CD4-positive, alpha-beta T cell (primary cell): ENCODE results near the gene DRG2. TPM values are rescaled to one million over a fixed set of nuclear protein-coding genes. Genes with fewer than 3 reads are reported as not detected.

Experiments
- ATAC-seq: fragments of 200-7000 bp; cut with Tn5 transposase; one replicate; pipeline ENCODE4 v1.10.0; 2022; ENCODE audit warnings: mild to moderate bottlenecking; ENCODE audit not compliant: poor library complexity
- CTCF ChIA-PET: fragments of 350-600 bp; sonication (Branson Sonifier 250); formaldehyde crosslinking; loops from one replicate; lab custom pipeline; 2021; ENCODE audit warnings: antibody characterized with exemption, inconsistent platforms; lab: Charles Lee
- POLR2A ChIA-PET: fragments of 350-600 bp; sonication (Branson Sonifier 250); formaldehyde crosslinking; loops from one replicate; lab custom pipeline; 2021; ENCODE audit warnings: antibody characterized with exemption, inconsistent platforms; lab: Charles Lee
- DNase-seq, 14 experiments: peaks; one replicate each; pipeline ENCODE4 v3.0.0-alpha.2; 2013 to 2020; ENCODE audit warnings: mixed read lengths in 2 of 14
- H3K27ac ChIP-seq, 2 donors: one replicate each; pipeline versions ENCODE4 v1.5.1 to v1.7.0; 2013; ENCODE audit warnings: low read length in 2 of 2, low read depth in 1 of 2, mild to moderate bottlenecking in 1 of 2
- H3K27me3 ChIP-seq, 2 experiments: 1 replicate in 1 of 2; 2 replicates in 1 of 2; pipeline versions ENCODE4 v1.6.1 to v1.7.0; 2013; ENCODE audit warnings: low read length in 2 of 2, control low read depth in 1 of 2, mild to moderate bottlenecking in 1 of 2, moderate library complexity in 1 of 2; ENCODE audit not compliant: insufficient read depth in 2 of 2, control insufficient read depth in 1 of 2
- H3K36me3 ChIP-seq: one replicate; pipeline ENCODE4 v1.6.1; 2013; ENCODE audit warnings: low read length, control low read depth; ENCODE audit not compliant: insufficient read depth
- H3K4me1 ChIP-seq: one replicate; pipeline ENCODE4 v1.6.1; 2013; ENCODE audit warnings: low read length, control low read depth; ENCODE audit not compliant: insufficient read depth
- H3K4me3 ChIP-seq: one replicate; pipeline ENCODE4 v1.5.1; 2013; ENCODE audit warnings: mild to moderate bottlenecking, low read length, moderate library complexity
- H3K9me3 ChIP-seq, 2 experiments: 1 replicate in 1 of 2; 2 replicates in 1 of 2; pipeline versions ENCODE4 v1.6.1 to v1.7.0; 2013; ENCODE audit warnings: low read length in 2 of 2, mild to moderate bottlenecking in 2 of 2, control low read depth in 1 of 2, moderate library complexity in 1 of 2; ENCODE audit not compliant: control insufficient read depth in 1 of 2, insufficient read depth in 1 of 2
- H3K27ac Mint-ChIP-seq: one replicate; pipeline ENCODE4 v1.8.0; 2020; ENCODE audit warnings: mixed read lengths
- H3K27me3 Mint-ChIP-seq: one replicate; pipeline ENCODE4 v1.8.0; 2021; ENCODE audit warnings: mixed read lengths
- H3K36me3 Mint-ChIP-seq: one replicate; pipeline ENCODE4 v1.8.0; 2021; ENCODE audit warnings: low read depth, mixed read lengths
- H3K4me1 Mint-ChIP-seq: one replicate; pipeline ENCODE4 v1.8.0; 2021; ENCODE audit warnings: low read depth, mixed read lengths
- H3K4me3 Mint-ChIP-seq: one replicate; pipeline ENCODE4 v1.8.0; 2020; ENCODE audit warnings: mild to moderate bottlenecking, mixed read lengths
- H3K9me3 Mint-ChIP-seq: one replicate; pipeline ENCODE4 v1.8.0; 2020; ENCODE audit warnings: mixed read lengths
- intact Hi-C, 2 experiments: fragments of 100-400 bp; cut with DNase I in 1 of 2; cut with micrococcal nuclease in 1 of 2; formaldehyde crosslinking; loops; one replicate each; pipeline versions ENCODE4 v1.15.1 to v1.9.0; 2023 to 2025; cut with DNase I, micrococcal nuclease
- total RNA-seq, 174 experiments: library from RNA in 2 of 174; stranded (reverse) in 2 of 174; gene quantifications; one replicate each; pipeline ENCODE4 v1.2.3 and lab custom pipeline; 2021 to 2026
- TF ChIP-seq, protein P1 (sequence below): fragments of 200-600 bp; IDR thresholded peaks from one replicate; pipeline ENCODE4 v1.8.0; 2022; ENCODE audit warnings: antibody characterized with exemption, mild to moderate bottlenecking

DRG2 gene
- total RNA-seq, 2 experiments from 2014 or later: 38.9 to 40.6 TPM

DNA sequence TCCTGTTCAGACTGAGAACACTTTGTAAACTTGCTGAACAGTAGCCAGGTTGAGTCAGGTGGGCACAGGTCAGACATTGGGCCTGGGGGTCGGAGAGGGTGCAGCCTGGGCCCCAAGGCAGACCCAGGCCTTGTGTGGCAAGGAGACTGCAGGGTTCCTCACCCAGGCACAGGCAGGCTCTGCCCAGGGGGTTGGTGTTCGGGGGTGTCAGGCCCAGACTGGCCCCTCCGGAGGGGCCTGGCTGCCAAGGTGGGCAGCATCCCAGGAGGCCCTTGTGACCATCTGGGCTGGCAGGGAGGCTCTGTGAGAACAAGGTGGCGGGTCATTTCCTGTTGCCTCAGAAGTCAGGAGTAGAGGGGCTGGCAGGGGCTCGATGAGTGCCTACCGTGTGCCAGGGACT lies 20.2 kb downstream of the DRG2 start:
- no peaks in the 10 kb centered on the region for H3K9me3 ChIP-seq
- H3K27ac ChIP-seq: no peak overlapping the region
- no peaks in the 10 kb centered on the region for H3K4me1 ChIP-seq
- H3K4me3 Mint-ChIP-seq: no peak overlapping the region
- ChIA-PET CTCF (no interaction called here), POLR2A (no interaction called here)
- no peaks in the 10 kb centered on the region for H3K27me3 Mint-ChIP-seq
- no peak overlapping the region for H3K27ac Mint-ChIP-seq
- DNase-seq: no peak
- H3K4me1 Mint-ChIP-seq: no peaks in the 10 kb centered on the region
- no peak for ATAC-seq
- H3K9me3 Mint-ChIP-seq: no peaks in the 10 kb centered on the region
- H3K4me3 ChIP-seq: no peak overlapping the region
- intact Hi-C loops: no loop called here
- no peaks in the 10 kb centered on the region for H3K27me3 ChIP-seq
- peaks cover 12% of the 10 kb centered on the region for H3K36me3 ChIP-seq
- TF ChIP-seq, protein P1, sequence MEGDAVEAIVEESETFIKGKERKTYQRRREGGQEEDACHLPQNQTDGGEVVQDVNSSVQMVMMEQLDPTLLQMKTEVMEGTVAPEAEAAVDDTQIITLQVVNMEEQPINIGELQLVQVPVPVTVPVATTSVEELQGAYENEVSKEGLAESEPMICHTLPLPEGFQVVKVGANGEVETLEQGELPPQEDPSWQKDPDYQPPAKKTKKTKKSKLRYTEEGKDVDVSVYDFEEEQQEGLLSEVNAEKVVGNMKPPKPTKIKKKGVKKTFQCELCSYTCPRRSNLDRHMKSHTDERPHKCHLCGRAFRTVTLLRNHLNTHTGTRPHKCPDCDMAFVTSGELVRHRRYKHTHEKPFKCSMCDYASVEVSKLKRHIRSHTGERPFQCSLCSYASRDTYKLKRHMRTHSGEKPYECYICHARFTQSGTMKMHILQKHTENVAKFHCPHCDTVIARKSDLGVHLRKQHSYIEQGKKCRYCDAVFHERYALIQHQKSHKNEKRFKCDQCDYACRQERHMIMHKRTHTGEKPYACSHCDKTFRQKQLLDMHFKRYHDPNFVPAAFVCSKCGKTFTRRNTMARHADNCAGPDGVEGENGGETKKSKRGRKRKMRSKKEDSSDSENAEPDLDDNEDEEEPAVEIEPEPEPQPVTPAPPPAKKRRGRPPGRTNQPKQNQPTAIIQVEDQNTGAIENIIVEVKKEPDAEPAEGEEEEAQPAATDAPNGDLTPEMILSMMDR: no peak
- peaks cover 15% of the 10 kb centered on the region for H3K36me3 Mint-ChIP-seq

DNA sequence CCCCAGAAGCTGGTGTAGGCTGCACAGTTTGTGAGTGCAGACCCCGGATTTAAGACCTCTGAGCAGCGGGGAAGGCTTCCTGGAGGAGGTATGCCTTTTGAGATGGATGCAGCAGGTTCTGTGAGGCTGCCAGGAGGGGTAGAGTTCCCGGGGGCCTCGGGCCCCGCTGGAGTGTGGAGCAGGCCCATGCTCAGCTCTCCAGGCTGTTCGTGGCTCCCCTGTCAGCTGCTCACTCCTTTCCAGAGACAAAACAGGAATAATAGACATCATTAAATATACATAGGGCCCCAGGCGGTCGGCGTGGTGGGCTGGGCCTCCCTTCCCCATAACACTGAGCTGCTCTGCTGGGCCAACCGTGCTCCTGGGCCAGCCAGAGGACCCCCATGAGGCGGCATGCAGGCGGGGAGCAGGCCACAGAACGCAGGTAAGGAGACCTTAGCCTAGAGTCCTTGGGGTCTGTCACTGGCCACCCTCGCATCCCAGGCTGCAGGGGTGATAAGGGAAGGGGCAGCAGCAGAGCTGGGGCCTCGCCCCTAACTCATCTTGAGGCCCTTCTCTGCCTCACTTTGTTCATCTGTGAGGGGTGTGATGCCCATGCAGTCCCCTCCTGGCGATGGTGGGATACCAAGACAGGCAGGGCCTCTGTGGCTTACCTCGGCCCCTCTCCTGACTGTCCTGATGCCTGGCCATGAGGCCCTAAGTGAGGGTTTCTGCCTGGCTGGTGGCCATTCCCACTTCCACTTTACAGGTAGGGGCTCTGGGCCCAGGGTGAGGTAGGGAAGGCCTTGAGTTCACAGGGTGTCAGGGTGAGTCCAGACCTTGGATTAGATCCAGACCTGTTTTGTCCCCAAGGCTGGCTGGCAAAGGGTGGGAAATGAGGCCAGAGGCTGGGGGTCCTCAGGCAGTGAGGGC lies 20.9 kb downstream of the DRG2 start, which contains the start of gene MYO15A:
TSS of gene MYO15A (plus strand) at position 356 of the 912 bp plus-strand sequence. CDS start 10,045 bp downstream, outside the sequence.
- H3K4me3 Mint-ChIP-seq: no peak within 1 kb of the TSS
- Histone ChIP-seq H3K4me1 (no peaks in the 10 kb centered on the region), H3K36me3 (peaks cover 11% of the 10 kb centered on the region), H3K4me3 (no peak within 1 kb of the TSS), H3K27ac (no peak within 1 kb of the TSS), H3K9me3 (no peaks in the 10 kb centered on the region), H3K27me3 (no peaks in the 10 kb centered on the region)
- H3K9me3 Mint-ChIP-seq: no peaks in the 10 kb centered on the region
- H3K36me3 Mint-ChIP-seq: peaks cover 8% of the 10 kb centered on the region
- CTCF ChIA-PET: no interaction called here
- H3K27ac Mint-ChIP-seq: no peak within 1 kb of the TSS
- no peak for ATAC-seq
- intact Hi-C loops: no loop called here
- TF ChIP-seq, protein P1: no peak
- no peaks in the 10 kb centered on the region for H3K27me3 Mint-ChIP-seq
- H3K4me1 Mint-ChIP-seq: no peaks in the 10 kb centered on the region
- POLR2A ChIA-PET: no interaction called here
- DNase-seq: no peak

DNA sequence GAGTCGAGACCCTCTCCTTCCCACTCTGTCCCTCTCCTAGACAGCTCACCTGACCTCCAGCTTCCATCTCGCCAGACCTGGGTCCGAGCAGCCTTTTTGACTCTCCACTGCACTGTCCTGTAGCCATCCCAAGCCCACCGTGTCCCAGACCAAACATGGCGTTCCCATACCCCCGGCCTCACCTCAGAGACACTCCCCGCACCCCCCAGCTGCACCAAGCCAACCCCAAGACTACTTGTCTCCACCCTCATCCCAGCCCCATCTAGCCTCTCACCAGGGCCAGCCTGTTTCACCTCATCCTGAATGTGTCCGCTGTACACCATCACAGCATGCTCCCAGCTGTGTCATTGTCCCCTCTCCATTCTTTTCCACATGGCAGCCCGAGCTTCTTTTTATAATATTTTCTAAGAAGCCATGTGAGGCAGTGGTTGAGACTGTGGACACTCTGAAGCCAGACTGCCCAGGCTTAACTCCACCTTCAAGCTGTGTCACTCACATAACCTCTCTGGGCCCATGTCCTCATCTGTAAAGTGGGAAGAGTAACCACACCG lies 22.3 kb downstream of the DRG2 start:
- POLR2A ChIA-PET: no interaction called here
- H3K9me3 Mint-ChIP-seq: no peaks in the 10 kb centered on the region
- no peak overlapping the region for H3K27ac Mint-ChIP-seq
- no peak overlapping the region for H3K27ac ChIP-seq
- intact Hi-C loops: no loop called here
- H3K36me3 ChIP-seq: peaks cover 9% of the 10 kb centered on the region
- TF ChIP-seq, protein P1: no peak
- CTCF ChIA-PET: no interaction called here
- ATAC-seq (no peak), DNase-seq (no peak)
- no peaks in the 10 kb centered on the region for H3K4me1 Mint-ChIP-seq
- no peaks in the 10 kb centered on the region for H3K4me1 ChIP-seq
- H3K27me3 ChIP-seq: no peaks in the 10 kb centered on the region
- H3K36me3 Mint-ChIP-seq: peaks cover 8% of the 10 kb centered on the region
- no peaks in the 10 kb centered on the region for H3K27me3 Mint-ChIP-seq
- H3K4me3 ChIP-seq: no peak overlapping the region
- no peak overlapping the region for H3K4me3 Mint-ChIP-seq
- no peaks in the 10 kb centered on the region for H3K9me3 ChIP-seq
